B cell (primary cell): ENCODE results near the gene TRPM2.

Experiments used
- EZH2 ChIP-seq: IDR thresholded peaks from 2 replicates; pipeline ENCODE4 v1.6.1; 2012; ENCODE audit warnings: borderline replicate concordance, low read depth, mild to moderate bottlenecking, moderate library complexity, low read length; ENCODE audit not compliant: insufficient read depth, poor library complexity, severe bottlenecking
- TF ChIP-seq, protein P1 (sequence below): fragments of 200-600 bp; IDR thresholded peaks from one replicate; pipeline ENCODE4 v1.8.0; 2022; ENCODE audit warnings: antibody characterized with exemption, mild to moderate bottlenecking

DNA sequence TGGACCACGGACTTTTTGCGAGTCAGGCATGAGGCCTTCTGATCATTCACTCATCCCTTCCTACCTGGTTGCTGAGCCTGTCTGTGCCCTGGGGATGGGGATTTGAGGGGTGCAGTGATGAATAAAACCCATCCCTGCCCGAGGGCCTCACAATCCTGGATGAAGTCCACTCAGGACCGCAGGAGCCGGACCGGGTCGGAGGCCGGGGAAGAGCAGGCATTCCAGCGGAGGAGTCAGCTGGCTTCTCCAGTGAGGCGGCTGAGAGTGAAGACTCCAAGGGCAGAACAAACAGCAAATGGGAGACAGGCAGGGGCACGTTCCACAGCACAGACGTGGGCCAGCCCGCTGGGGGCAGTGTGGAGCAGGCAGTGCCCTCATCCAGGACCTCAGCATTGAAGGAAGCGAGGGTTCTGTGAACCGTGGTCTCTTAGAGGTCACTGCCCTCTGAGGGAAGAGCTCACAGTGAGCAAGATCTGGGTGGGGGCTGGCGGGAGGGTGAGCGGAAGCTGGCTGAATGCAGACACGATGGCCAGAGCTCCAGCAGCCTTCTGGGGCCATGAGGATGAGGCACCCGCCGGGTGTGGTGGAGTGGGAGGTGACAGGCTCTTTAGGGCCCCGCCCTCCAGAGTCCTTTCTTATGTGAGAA, 91.0 kb downstream of the TRPM2 start:
- TF ChIP-seq, protein P1, sequence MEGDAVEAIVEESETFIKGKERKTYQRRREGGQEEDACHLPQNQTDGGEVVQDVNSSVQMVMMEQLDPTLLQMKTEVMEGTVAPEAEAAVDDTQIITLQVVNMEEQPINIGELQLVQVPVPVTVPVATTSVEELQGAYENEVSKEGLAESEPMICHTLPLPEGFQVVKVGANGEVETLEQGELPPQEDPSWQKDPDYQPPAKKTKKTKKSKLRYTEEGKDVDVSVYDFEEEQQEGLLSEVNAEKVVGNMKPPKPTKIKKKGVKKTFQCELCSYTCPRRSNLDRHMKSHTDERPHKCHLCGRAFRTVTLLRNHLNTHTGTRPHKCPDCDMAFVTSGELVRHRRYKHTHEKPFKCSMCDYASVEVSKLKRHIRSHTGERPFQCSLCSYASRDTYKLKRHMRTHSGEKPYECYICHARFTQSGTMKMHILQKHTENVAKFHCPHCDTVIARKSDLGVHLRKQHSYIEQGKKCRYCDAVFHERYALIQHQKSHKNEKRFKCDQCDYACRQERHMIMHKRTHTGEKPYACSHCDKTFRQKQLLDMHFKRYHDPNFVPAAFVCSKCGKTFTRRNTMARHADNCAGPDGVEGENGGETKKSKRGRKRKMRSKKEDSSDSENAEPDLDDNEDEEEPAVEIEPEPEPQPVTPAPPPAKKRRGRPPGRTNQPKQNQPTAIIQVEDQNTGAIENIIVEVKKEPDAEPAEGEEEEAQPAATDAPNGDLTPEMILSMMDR = no peak
- TF ChIP-seq EZH2 = no peak
